Vagina (tissue), 2 donors: Measurements from ENCODE around the gene OR52A5.

Experiments used
- CTCF ChIP-seq, 3 experiments: fragments of 450-650 bp in 2 of 3; fragments of 200-600 bp in 1 of 3; sonication (generic) in 1 of 3; IDR thresholded peaks; one replicate each; pipeline ENCODE4 v1.5.1; 2017 to 2019; ENCODE audit warnings: antibody characterized with exemption in 3 of 3, mild to moderate bottlenecking in 2 of 3, moderate library complexity in 2 of 3
- POLR2A ChIP-seq, 2 donors: fragments of 450-650 bp; IDR thresholded peaks; one replicate each; pipeline ENCODE4 v1.6.1; 2017; ENCODE audit warnings: antibody characterized with exemption in 2 of 2, mild to moderate bottlenecking in 2 of 2, moderate library complexity in 2 of 2
- POLR2AphosphoS5 ChIP-seq, 2 donors: sonication (generic); formaldehyde crosslinking; IDR thresholded peaks; one replicate each; pipeline ENCODE4 v1.9.0; 2017; ENCODE audit warnings: antibody characterized with exemption in 2 of 2, mild to moderate bottlenecking in 2 of 2, low read depth in 1 of 2; ENCODE audit not compliant: insufficient read depth in 1 of 2

- TF ChIP-seq POLR2AphosphoS5 (IDR thresholded peaks at IDR 0.05; ENCODE audit: insufficient read depth in 1 of 2, low read depth in 1 of 2) = no peak
- TF ChIP-seq CTCF (IDR thresholded peaks at IDR 0.05) = no peak
- no peak for TF ChIP-seq POLR2A (IDR thresholded peaks at IDR 0.05)
Measured at GRCh38 chr11:5092821-5093585, 45.2 kb downstream of the OR52A5 start.
